GM04503 (cell line): ENCODE measurements around the gene KDM4C.
"Not testable (repeated sequence)": the region's sequence is repeated elsewhere in the genome, so short reads cannot be mapped to it uniquely, and the experiment has no call there.

ENCODE experiments used
- DNase-seq: peaks from one replicate; pipeline ENCODE4 v3.0.0-alpha.2; 2012; ENCODE audit warnings: low read depth

Gene KDM4C

DNA sequence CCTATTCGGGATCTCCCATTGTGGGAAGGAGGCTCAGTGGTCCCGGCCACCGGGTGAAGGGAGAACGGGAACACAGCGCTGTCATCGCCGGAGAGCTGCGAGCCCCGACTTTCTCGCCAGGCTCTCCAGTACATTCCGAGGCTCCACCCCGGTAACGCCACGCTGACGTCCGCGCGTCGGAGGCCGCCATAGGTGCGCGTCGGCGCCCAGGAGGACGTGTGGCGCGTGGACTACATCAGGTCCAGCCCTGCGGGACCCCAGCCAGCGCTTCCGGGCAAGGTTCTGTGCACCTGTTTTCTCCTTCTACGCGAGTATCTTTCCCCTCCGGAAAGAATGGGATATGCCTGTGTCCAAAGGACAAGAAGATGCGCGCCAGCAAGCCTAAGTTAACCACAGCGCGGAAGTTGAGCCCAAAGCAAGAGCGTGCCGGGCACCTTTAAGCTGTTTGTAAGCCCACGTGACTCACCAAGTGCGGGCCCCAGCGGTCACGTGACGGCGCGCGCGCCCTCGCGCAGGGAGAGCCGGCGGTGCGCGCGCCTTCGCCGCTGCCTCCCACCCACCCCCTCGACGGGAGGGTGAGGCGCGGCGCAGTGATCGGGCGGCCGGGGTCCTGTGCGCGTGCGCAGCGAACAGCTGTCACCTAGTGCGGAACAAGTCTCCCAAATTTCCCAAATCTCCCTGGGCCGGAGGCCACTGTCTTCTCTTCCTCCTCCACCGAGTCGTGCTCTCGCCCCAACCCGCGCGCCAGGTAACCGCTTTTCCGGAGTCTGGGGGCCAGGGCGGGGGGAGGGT lies at the start of gene KDM4C:
Gene KDM4C (plus strand): TSS at position 518 of the 792 bp plus-strand sequence. CDS start 35,016 bp downstream, outside the sequence.
- peak; percentile 73 for DNase-seq

DNA sequence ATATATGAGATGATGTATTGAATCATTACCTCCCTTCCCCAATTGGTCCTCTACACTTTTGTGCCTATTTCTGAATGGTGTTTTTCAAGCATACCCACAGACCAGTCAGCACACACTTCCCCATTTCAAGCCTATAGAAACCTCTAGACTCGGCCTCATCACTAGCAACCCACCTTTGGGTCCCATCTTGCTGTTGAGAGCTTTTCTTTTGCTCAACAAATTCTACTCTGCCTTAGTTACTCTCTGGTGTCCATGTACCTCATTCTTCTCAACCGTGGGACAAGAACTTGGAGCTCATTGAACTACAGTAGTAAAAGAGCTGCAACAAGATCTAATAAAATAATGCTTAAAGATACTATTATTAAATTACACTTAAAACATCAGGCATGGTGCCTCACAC lies 49.0 kb upstream of the KDM4C start:
- no peak for DNase-seq

DNA sequence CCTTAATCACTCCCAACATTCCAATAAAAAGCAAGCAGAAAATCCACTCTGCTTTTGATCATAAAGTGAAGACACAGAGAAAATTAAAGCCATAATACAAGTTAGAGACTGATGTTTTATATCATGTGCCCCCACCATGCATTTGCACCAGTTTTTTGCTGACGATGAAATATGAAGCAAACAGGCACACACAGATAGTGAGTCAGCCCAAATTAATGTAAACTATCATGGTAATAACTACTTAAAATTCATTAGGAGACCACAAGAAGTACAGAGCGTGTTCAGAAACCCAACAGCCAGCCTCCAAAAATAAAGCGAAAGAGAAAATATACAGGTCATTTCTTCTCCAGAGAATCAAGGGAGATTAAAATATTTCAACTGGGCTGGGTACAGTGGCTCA lies 46.4 kb upstream of the KDM4C start:
- peak; percentile 11 for DNase-seq

DNA sequence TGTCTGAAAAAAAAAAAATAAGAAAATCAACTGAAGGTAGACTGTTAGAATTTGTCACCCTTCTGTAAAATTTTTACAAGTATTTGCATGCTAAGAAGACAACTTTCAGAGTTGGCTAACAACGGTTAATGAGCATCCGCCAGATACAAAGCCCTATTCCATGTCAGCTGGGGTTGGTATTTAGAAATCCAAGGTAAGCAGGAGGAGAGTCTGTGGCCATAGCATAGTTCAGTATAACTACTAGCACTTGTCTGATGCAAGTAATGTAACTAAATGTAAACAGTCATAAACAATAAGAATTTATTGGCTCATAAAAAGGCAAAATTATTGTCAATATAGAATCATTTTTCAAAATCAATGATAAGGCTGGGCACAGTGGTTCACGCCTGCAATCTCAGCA lies 45.7 kb upstream of the KDM4C start:
- no peak for DNase-seq

- DNase-seq, result no peak
Observed at GRCh38 chr9:6714176-6714575, 43.6 kb upstream of the KDM4C start.

- DNase-seq, result not testable (repeated sequence)
Observed at GRCh38 chr9:6715153-6715754, 42.5 kb upstream of the KDM4C start.

DNA sequence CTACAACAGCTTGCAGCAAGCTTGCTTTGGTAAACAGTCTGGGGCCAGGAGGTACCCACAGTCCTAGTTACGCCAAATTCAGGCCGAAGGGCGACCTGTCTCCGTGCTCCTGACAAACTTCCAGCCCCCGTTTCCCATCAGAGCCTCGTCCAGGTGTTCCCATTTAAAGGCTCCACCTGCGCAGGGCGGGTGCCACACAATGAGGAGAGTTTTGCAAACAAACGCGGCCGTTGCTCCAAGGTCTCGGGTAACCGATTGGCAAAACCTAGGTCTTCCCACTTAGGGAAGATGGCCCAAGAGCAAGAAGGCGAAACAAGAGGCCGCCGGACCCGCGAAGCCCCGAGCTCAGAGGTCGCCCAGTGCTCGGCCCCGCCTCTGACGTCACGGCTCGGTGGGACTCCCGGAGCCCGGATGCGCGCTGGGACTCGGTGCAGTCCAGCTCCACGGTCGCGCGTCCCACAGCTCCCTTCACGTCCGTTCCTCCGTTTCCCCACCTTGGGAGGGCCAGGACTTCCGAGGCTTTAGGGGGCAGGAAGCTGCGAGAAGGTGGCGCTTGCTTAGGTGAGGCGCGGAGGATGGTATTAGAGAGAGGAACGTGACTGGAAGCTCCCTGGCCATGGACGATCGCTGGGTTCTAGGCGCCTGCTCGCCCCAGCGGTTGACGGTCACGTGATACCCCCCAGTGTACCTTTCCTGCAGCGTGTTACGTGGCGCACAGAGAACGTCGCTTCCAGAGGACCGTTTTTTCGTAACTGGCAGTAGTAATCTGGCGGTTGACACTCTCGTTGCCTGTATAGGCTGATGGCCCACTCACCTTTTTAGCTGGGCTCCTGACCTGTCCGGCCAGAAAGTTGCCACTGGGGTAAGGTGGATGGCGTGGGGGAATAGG lies 41.8 kb upstream of the KDM4C start:
- no peak for DNase-seq

DNA sequence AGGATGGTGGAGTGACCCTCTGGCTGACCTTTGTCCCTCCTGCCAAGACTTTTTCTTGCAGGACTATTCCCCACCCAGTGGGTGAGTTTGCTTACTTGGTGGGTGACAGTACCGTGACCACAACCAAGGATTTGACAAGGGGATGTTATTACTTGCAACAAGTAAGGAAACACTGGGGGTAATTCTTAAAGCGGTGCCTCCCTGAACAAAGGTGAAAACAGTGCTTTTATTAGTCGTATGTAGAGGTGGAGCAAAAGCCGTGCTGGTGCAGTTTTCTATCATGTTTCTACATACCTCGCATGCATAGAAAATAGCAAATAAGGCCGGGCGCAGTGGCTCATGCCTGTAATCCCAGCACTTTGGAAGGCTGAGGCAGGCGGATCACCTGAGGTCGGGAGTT lies 41.0 kb upstream of the KDM4C start:
- no peak for DNase-seq

DNA sequence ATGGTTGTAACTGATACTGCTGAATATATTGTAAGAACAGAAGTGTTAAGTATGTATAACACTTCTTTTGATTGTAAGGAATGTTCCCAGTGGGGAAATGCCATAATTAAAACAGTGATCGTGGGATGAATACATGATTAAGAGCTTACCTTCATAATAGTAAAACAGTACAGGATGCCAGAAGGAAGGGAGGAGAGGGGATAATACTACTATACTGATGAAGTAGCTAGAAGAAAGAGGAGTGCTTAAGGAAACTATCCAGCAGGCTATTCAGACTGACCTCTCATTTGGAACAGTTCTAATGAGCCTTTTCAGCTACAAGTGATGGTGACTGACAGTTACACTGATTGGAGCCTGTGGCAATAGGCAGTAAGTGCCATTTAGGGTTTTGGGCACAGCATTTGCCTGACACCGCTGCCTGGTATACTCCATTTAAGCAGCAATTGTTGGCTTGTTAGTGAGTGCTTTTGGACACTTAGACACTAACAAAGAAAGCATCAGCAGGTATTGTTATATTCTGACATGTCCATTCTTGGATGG lies 33.8 kb upstream of the KDM4C start:
- DNase-seq, result no peak

DNA sequence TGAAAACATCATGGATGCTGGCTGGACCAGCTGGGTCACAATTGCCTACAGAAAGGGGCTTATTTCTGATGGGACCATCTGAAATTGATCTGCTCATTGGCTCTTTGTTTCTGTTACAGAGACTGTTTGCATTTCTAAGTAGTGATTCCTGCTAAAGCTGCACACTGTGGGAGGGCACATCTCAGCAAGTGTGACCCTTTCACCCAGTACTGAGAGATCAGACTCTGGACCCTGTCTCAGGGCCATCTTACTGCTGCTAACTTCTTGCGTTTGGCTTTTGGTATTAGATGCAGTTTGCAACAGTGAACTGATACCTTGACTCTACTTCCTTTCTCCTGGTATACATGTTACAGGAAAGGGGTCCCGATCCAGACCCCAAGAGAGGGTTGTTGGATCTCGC lies 24.5 kb upstream of the KDM4C start:
- DNase-seq, result no peak

DNA sequence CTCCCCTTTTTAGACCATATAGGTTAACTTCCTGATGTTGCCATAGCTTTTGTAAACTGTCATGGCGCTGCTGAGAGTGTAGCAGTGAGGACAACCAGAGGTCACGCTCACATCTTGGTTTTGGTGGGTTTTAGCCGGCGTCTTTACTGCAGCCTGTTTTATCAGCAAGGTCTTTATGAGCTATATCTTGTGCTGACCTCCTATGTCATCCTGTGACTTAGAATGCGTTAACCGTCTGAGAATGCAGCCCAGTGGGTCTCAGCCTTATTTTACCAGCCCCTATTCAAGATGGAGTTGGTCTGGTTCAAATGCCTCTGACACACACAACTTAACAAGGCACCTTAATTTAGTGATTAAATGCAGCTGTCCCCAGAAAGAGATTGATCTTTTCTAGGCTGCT lies 23.9 kb upstream of the KDM4C start:
- no peak for DNase-seq

GRCh38 chr9:6735422-6735821 lies 22.4 kb upstream of the KDM4C start:
- no peak for DNase-seq

DNA sequence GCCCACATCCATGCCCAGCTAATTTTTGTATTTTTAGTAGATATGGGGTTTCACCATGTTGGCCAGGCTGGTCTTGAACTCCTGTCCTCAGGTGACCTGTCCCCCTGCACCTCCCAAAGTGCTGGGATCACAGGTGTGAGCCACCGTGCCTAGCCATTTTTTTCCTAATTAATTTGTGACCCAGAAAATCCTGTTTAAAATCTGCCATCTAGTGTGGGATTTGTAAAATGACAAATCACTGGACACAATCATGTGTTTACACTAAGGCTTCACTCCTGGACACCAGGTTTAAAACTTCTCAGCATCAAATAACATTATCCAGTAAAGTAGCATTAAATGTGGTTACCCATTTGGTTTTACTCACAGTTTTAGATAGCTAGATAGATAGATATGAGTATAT lies 18.6 kb upstream of the KDM4C start:
- DNase-seq, result no peak

GRCh38 chr9:6748861-6749260 lies 8.9 kb upstream of the KDM4C start:
- DNase-seq, result not testable (repeated sequence)

DNA sequence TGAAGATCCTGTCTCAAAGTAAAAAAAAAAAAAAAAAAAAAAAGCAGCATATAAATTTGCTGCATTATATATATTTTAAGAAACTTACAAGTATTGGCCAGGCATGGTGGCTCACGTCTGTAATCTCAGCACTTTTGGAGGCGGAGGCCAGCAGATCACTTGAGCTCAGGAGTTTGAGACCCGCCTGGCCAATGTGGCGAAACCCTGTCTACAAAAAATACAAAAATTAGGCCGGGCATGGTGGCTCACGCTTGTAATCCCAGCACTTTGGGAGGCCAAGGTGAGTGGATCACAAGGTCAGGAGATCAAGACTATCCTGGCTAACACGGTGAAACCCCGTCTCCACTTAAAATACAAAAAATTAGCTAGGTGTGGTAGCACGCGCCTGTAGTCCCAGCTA lies 2.9 kb upstream of the KDM4C start:
- not testable (repeated sequence) for DNase-seq

DNA sequence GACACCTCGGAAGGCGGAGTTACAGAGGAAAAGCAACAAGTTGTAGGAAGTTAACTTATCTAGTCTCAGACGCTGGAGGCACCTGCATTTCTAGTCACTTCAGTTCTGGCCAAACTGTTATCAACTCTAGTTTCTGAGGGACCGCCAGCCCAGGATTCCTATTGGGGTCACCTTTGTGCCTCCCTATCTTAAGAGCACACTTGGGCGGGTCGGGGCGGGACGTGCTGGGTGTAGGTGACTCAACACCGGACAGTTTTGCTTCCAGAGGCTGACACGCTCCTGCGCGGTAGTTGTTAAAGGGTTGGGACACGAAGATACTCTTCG lies 679 bp upstream of the KDM4C start:
- peak; percentile 61 for DNase-seq

GRCh38 chr9:6758248-6758497 lies 400 bp downstream of the KDM4C start:
- DNase-seq, result no peak

DNA sequence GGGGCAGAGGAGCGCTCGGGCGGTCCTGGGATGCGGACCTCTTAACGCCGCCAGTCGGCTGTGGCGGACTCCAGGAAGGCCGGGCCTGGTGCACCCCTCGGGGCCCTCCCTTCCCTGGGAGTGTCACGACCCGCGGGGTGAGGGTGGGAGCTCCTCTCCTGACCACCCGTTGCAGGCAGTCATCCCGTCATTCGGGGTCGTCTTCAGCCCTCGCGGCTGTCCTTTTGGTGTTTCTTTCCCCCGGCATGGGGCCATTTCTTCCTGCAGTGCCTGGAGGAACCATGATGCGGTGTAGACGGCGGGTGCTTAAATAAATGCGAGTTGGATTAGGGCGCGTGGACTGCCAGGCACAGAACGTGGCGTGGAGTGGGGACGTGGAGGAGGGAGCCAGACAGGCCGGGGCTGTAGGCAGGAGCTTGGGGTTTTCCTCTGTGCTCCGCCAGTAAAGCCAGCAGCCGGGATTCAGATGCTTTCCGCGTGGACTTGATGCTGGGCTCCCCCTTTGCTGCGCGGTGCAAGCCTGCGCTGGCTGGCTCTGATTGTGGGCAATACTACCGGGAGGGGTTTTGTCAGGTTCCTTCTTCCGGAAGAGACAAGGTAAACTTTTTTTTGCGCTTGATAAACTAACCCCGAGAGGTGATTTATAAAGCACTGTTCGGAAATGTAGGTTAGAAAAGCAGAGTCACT lies 868 bp downstream of the KDM4C start:
- DNase-seq, result no peak

DNA sequence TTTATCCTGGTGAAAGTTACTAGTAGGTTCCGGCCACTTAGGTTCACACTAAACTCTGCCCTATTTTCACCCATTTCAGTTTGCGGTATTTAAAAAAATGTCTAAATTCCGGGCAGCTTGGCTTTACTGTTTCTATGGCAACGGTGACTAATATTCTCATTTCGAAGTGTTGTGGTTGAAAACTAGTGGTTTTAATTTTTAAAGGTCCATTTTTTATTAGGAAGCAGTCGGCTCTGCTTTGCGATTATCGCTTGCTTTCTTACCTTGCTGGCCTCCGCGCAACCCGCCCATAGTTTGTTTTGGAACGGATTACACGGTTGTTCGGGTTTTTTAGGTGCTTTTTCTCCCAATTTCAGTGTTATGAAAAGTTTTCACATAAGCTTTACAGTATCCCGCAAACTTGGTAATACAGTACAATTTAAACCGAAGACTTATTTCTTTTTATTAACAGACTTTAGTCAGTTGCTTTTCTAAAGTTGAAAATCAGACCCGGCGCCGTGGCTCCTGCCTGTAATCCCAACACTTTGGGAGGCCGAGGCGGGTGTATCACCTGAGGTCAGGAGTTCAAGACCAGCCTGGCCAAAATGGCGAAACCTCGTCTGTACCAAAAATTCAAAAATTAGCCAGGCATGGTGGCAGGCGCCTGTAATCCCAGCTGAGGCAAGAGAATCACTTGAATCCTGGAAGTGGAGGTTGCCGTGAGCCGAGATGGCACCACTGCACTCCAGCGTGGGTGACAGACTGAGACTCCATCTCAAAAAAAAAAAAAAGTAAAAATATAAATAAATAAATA lies 1.6 kb downstream of the KDM4C start:
- peak; percentile 67 for DNase-seq

DNA sequence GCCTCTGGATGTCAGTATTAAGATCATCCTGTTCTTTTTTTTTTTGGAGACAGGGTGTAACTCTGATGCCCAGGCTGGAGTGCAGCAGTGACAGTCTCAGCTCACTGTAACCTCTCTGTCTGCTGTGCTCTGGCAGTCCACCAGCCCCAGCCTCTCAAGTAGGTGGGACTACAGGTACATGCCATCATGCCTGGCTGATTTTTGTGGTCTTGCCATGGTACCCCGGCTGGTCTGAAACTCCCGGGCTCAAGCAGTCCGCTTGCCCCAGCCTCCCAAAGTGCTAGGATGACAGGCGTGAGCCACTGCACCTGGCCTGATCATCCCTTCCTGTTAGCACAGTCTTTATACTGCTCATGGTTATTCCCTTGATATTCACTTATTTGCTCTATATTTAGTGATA lies 3.5 kb downstream of the KDM4C start:
- no peak for DNase-seq

- DNase-seq, result no peak
Observed at GRCh38 chr9:6763244-6763643, 5.5 kb downstream of the KDM4C start.

- DNase-seq, result no peak
Observed at GRCh38 chr9:6764011-6764410, 6.2 kb downstream of the KDM4C start.
